DOHH2 (cell line): ENCODE measurements around the gene NLGN2.
A peak's percentile ranks its signal among the peaks of the same experiment; 100 is the strongest.

Experiments used
- H3F3A ChIP-seq: fragments of 200-600 bp; sonication (generic), shearing (Covaris generic); 2 replicates; pipeline ENCODE4 v1.6.0; 2016; ENCODE audit warnings: antibody characterized with exemption, mild to moderate bottlenecking; ENCODE audit not compliant: control insufficient read depth, insufficient read depth
- H3K27ac ChIP-seq: fragments of 200-600 bp; sonication (generic); 2 replicates; pipeline ENCODE4 v1.5.1; 2014; ENCODE audit warnings: low read depth, mild to moderate bottlenecking, low read length, moderate library complexity
- H3K27me3 ChIP-seq: fragments of 200-600 bp; sonication (generic); 2 replicates; pipeline ENCODE4 v1.6.1; 2014; ENCODE audit warnings: mild to moderate bottlenecking, low read length, mixed read lengths; ENCODE audit not compliant: control insufficient read depth
- H3K36me3 ChIP-seq: fragments of 200-600 bp; sonication (generic); 2 replicates; pipeline ENCODE4 v1.6.1; 2014; ENCODE audit warnings: mild to moderate bottlenecking, low read length, moderate library complexity, mixed read lengths; ENCODE audit not compliant: control insufficient read depth
- H3K4me1 ChIP-seq: fragments of 200-600 bp; sonication (generic); 2 replicates; pipeline ENCODE4 v1.6.1; 2014; ENCODE audit warnings: mild to moderate bottlenecking, low read length, mixed read lengths; ENCODE audit not compliant: control insufficient read depth
- H3K4me2 ChIP-seq: fragments of 200-600 bp; sonication (generic); 2 replicates; pipeline ENCODE4 v1.6.0; 2014; ENCODE audit warnings: mild to moderate bottlenecking, low read length, moderate library complexity
- H3K4me3 ChIP-seq: fragments of 200-600 bp; sonication (generic); 2 replicates; pipeline ENCODE4 v1.5.1; 2014; ENCODE audit warnings: mild to moderate bottlenecking, low read length, mixed read lengths
- H3K79me2 ChIP-seq: fragments of 200-600 bp; sonication (generic); 2 replicates; pipeline ENCODE4 v1.6.1; 2014; ENCODE audit warnings: mild to moderate bottlenecking, low read length, mixed read lengths; ENCODE audit not compliant: control insufficient read depth
- H3K9me2 ChIP-seq: fragments of 200-600 bp; sonication (generic); replicated peaks from 2 replicates; pipeline ENCODE4 v1.6.1; 2014; ENCODE audit warnings: mild to moderate bottlenecking, low read length, mixed read lengths; ENCODE audit not compliant: control insufficient read depth
- H3K9me3 ChIP-seq: fragments of 200-600 bp; sonication (generic); 2 replicates; pipeline ENCODE4 v1.6.1; 2014; ENCODE audit warnings: antibody characterized with exemption, low read length, mixed read lengths; ENCODE audit not compliant: control insufficient read depth, insufficient read depth
- H4K20me1 ChIP-seq: fragments of 200-600 bp; sonication (generic); 2 replicates; pipeline ENCODE4 v1.6.0; 2014; ENCODE audit warnings: low read depth, mild to moderate bottlenecking, antibody characterized with exemption, low read length, moderate library complexity; ENCODE audit not compliant: control insufficient read depth, insufficient read depth
- EZH2phosphoT487 ChIP-seq: fragments of 200-600 bp; sonication (generic); IDR thresholded peaks from 2 replicates; pipeline ENCODE4 v1.6.1; 2017; ENCODE audit warnings: borderline replicate concordance, mild to moderate bottlenecking, antibody characterized with exemption, low read length, moderate library complexity, mixed read lengths
- TF ChIP-seq, protein P1 (sequence below): fragments of 200-600 bp; sonication (generic); IDR thresholded peaks from one replicate; pipeline ENCODE4 v1.5.1; 2014; ENCODE audit warnings: antibody characterized with exemption, mild to moderate bottlenecking, low read depth, low read length; ENCODE audit not compliant: poor library complexity, severe bottlenecking

NLGN2 gene

DNA sequence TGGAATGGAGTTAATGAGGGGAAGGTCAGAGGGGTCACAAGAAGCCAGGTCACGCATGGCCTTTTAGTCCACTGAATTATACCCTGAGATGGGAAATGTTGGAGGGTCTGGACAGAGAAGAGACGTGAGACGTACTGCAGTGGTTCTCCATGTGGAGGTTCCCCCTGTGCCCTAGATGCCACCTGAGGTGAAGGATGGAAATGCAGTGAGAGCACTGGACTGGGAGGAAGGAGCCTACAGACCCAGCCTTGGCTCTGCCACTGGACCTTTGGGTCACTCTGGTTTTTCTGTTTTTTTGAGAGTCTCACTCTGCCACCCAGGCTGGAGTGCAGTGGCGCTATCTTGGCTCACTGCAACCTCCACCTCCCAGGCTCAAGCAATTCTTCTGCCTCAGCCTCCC, 11.5 kb upstream of the NLGN2 start:
- no peak for TF ChIP-seq EZH2phosphoT487
- TF ChIP-seq, protein P1, sequence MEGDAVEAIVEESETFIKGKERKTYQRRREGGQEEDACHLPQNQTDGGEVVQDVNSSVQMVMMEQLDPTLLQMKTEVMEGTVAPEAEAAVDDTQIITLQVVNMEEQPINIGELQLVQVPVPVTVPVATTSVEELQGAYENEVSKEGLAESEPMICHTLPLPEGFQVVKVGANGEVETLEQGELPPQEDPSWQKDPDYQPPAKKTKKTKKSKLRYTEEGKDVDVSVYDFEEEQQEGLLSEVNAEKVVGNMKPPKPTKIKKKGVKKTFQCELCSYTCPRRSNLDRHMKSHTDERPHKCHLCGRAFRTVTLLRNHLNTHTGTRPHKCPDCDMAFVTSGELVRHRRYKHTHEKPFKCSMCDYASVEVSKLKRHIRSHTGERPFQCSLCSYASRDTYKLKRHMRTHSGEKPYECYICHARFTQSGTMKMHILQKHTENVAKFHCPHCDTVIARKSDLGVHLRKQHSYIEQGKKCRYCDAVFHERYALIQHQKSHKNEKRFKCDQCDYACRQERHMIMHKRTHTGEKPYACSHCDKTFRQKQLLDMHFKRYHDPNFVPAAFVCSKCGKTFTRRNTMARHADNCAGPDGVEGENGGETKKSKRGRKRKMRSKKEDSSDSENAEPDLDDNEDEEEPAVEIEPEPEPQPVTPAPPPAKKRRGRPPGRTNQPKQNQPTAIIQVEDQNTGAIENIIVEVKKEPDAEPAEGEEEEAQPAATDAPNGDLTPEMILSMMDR, result no peak
- peaks cover 6% of the 10 kb centered on the region; the same call in 1 of the 2 replicates for H3K79me2 ChIP-seq
- no peak overlapping the region for H3K27ac ChIP-seq
- H3K36me3 ChIP-seq, result no peaks in the 10 kb centered on the region; the same call in 1 of the 2 replicates
- H3K9me2 ChIP-seq, result no peaks in the 10 kb centered on the region
- H3K4me3 ChIP-seq, result no peak overlapping the region
- peaks cover 8% of the 10 kb centered on the region for H3F3A ChIP-seq
- H3K4me1 ChIP-seq, result peaks cover 14% of the 10 kb centered on the region
- no peaks in the 10 kb centered on the region for H3K27me3 ChIP-seq
- no peaks in the 10 kb centered on the region for H3K9me3 ChIP-seq
- H3K4me2 ChIP-seq, result no peak overlapping the region
- H4K20me1 ChIP-seq, result no peaks in the 10 kb centered on the region

DNA sequence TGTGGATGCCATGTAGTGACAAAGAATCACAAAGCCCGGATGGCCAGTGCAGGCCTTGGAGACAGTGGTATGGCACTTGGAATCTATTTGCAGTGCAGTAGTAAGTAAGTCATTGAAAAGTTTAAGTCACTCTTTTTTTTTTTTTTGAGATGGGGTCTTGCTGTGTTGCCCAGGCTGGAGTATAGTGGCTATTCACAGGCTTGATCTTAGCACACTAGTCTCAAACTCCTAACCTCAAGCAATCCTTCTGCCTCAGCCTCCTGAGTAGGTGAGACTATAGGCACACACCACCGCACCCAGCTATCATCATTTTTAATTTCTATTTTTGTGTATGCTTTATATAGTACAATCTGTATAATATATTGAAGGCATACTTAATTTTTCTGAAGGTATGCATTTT, 9.0 kb upstream of the NLGN2 start:
- Histone ChIP-seq H3K36me3 (peaks cover 4% of the 10 kb centered on the region; the same call in 1 of the 2 replicates), H3K4me2 (no peak overlapping the region), H3K4me1 (peaks cover 16% of the 10 kb centered on the region), H3K9me2 (no peaks in the 10 kb centered on the region), H3F3A (peaks cover 5% of the 10 kb centered on the region; the same call in 1 of the 2 replicates), H3K27me3 (no peaks in the 10 kb centered on the region), H3K27ac (no peak overlapping the region), H3K4me3 (no peak overlapping the region), H4K20me1 (no peaks in the 10 kb centered on the region), H3K9me3 (no peaks in the 10 kb centered on the region), H3K79me2 (peaks cover 12% of the 10 kb centered on the region)
- TF ChIP-seq, protein P1, result no peak
- no peak for TF ChIP-seq EZH2phosphoT487

- TF ChIP-seq, protein P1, result no peak
- no peak for TF ChIP-seq EZH2phosphoT487
Measured at GRCh38 chr17:7403043-7403726, 4.5 kb upstream of the NLGN2 start.

More at GRCh38 chr17:7403043-7403726, 4.5 kb upstream of the NLGN2 start:
- Histone ChIP-seq H3K9me3 (no peaks in the 10 kb centered on the region), H3F3A (peaks cover 5% of the 10 kb centered on the region; the same call in 1 of the 2 replicates), H3K4me1 (peaks cover 11% of the 10 kb centered on the region), H3K27me3 (no peaks in the 10 kb centered on the region), H4K20me1 (no peaks in the 10 kb centered on the region), H3K9me2 (no peaks in the 10 kb centered on the region), H3K4me2 (peak overlapping the region; percentile 89), H3K27ac (no peak overlapping the region), H3K79me2 (peaks cover 9% of the 10 kb centered on the region), H3K4me3 (peak overlapping the region; percentile 73), H3K36me3 (peaks cover 4% of the 10 kb centered on the region; the same call in 1 of the 2 replicates)
